Measurements from ENCODE around the gene COL9A1.

Gene COL9A1

DNA sequence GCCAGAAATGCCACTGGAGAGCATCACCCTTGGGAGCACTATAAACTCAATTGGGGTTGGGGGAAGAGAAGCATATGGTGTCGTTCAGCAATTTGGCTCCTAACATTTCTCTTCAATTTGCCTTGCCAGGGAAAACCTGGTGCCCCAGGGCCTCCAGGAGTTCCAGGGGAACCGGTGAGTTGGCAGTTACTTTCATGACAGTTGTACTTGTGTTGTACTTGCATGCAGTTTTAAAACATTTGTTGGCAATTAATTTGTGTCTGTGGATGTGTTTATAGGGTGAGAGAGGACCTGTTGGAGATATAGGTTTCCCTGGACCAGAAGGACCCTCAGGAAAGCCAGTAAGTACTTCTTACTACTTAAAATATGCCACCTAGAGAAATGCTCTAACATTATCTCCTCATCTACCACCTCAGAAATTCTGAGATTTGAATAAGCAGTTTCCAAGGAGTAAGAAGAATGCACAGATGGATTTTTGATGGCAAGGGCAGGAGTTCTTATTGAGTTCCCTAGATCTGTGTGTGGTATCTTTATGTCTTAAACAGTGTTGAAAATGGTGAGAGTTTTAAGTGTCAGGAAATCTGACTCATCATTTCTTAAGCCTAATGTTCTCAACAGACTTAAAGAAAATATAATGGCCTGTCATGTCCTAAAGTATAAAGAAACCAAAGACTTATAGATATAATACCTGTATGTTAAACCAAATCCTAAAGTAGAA lies 122.5 kb downstream of the COL9A1 start:
- DNase-seq (ENCODE audit: extremely low read depth in 1 of 2, low read depth in 1 of 2), result no peak

DNA sequence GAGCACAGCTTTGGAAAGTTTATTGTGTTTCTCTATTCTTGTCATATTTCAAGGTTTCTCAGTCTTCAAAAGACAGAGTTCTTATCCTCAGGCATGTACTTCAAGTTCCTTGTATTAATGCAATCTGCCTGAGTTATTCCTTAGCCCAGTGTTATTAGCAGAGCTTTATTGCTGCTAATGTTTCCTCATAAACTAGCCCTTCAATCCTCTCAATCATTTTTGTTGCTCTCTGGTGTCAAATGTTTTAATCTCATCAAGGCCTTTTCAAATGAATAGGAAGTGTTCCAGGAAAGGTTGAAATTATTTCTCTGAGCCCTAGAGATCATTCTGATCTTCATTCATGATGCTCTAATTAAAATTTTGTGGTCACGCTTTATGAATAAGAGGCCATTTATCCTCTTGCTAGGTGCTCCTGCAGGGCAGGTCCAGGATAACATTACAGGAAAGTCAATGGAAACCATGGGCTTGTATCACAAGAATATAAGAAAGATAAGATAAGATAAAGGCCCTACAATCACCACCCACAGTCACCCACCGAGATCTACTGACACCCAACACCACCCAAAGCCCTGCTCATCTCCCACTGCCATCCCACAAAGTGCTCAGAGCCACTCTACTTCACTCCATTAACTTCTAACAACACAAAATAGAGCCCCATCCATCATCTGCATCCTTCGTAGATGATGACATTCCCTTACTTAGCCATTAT lies 125.9 kb downstream of the COL9A1 start:
- DNase-seq (ENCODE audit: extremely low read depth in 1 of 2, low read depth in 1 of 2), result no peak

DNA sequence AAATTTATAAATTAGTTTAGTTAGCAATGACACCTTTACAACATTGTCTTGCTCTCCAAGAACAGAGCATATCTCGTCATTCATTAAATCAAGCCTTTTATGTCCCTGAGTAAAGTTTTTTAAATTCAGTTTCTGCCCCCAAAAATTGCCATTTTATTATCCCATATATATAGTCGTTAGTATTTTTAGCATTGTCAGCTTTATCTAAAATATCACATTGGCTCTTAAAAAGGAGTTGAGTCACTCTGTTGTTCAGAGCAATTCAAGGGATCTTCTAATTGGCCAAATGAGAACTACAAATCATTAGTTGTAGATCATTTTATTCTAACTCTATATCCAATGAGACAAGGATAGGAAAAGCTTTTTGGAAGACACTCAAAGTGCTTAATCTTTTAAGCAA lies 127.1 kb downstream of the COL9A1 start:
- DNase-seq (ENCODE audit: extremely low read depth in 1 of 2, low read depth in 1 of 2), result no peak

DNA sequence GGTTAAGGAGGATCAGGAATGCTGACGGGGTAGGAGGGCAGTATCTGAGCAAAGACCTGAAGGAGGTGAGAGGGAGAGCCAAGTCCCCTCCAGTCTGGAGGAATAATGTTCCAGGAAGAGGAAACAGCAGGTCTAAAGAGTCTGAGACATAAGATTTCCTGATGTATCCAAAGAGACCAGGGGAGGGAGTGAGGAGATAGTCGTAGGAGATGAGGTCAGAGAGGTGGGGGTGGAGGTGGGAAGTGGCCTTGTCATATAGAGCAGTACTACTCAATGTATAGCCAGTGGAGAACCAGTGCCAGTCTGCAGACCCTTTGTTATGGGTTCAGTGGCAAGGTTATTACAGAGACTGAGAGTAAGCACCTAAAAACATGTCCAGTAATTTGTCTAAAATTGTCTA lies 130.6 kb downstream of the COL9A1 start:
- no peak for DNase-seq (ENCODE audit: extremely low read depth in 1 of 2, low read depth in 1 of 2)

DNA sequence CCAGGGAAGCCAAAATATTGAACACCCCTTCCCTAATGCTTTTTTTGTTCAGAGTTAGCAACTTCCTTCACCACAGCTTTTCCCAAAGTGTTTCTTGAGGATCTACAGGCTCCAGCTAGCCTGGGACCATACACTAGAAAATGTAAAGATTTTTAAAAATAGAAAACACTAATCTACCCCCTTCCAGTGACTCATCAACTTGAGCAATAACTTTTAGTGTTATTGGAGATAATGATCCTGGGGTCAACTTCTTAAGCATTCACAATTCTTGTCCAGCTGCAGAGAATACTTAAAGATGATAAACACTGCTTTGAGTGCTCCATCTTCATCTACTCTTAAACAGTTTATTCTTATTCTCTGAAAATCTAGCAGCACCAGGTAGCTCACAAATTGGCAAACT lies 131.6 kb downstream of the COL9A1 start:
- no peak for DNase-seq (ENCODE audit: extremely low read depth in 1 of 2, low read depth in 1 of 2)

DNA sequence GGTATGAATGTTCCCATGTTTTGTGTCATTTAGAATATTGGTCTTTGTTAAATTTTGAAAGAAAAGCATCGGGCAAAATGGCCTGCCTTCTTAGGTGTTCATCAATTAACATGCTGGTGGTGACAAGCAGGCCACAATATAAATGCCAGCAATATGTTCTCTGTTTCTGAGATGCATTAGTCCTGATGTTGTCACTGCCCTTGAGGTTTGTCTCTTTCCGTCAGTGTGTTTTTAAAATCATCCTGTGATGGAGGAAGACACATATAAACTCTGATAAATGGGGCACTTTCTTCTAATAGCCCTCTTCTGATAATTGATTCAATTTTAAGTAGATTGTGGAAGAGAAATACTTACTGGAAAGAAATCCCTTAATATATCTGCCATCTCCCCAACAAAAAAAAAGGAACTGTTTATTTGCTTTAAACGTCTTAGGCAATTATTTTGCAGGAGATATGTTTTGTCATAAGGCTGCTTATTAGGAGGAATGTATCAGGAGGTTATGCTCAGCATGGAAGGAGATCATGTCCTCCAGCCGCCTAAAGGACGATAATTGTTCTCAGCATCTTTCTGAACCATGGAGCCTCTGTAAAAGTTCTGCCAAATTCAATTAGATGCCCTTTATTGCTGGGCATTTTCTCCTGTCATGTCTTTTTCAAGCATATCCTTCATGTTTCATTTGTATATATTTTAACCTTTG lies 134.1 kb downstream of the COL9A1 start:
- DNase-seq (ENCODE audit: extremely low read depth in 1 of 2, low read depth in 1 of 2), result no peak

Data from activated CD8-positive, alpha-beta memory T cell treated with anti-CD3 and anti-CD28 coated beads for 1 hour (primary cell).